ENCODE data around the gene ETFA.
"Not testable (repeated sequence)": the region's sequence is repeated elsewhere in the genome, so short reads cannot be mapped to it uniquely, and the experiment has no call there.

Gene ETFA

DNA sequence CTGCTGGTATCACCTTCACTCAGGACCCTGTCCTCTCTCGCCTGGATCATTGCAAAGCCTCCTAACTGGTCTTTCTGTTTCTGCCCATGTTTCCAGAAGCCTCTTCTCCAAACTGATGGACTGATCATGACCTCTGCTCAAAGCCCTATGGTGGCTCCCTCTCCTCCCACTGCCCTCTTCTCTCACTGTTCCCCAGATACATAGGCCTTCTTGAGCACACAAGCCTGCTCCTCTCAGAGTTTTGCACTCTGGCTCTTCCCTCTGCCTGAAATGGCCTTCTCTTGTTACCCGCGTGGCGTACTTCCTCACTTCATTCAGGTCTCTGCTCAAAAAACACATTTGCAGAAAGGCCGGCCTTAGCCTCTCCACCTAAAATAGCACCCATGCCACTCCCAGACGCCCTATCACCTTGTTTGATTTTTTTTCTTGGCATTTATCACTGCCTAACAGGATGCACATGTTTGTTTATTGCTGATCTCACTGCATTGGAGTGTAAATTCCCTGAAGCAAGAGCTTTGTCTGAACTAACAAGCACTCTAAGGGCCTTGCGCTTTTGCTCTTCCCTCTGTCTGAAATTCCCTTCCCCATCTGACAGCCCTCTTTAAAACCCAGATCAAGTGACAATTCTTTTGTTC lies 1.4 kb upstream of the ETFA start:
- no peak for TF ChIP-seq ZFX (IDR thresholded peaks at IDR 0.05; ENCODE audit: borderline replicate concordance)
- TF ChIP-seq, protein P1, sequence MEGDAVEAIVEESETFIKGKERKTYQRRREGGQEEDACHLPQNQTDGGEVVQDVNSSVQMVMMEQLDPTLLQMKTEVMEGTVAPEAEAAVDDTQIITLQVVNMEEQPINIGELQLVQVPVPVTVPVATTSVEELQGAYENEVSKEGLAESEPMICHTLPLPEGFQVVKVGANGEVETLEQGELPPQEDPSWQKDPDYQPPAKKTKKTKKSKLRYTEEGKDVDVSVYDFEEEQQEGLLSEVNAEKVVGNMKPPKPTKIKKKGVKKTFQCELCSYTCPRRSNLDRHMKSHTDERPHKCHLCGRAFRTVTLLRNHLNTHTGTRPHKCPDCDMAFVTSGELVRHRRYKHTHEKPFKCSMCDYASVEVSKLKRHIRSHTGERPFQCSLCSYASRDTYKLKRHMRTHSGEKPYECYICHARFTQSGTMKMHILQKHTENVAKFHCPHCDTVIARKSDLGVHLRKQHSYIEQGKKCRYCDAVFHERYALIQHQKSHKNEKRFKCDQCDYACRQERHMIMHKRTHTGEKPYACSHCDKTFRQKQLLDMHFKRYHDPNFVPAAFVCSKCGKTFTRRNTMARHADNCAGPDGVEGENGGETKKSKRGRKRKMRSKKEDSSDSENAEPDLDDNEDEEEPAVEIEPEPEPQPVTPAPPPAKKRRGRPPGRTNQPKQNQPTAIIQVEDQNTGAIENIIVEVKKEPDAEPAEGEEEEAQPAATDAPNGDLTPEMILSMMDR (IDR thresholded peaks at IDR 0.05) = no peak

DNA sequence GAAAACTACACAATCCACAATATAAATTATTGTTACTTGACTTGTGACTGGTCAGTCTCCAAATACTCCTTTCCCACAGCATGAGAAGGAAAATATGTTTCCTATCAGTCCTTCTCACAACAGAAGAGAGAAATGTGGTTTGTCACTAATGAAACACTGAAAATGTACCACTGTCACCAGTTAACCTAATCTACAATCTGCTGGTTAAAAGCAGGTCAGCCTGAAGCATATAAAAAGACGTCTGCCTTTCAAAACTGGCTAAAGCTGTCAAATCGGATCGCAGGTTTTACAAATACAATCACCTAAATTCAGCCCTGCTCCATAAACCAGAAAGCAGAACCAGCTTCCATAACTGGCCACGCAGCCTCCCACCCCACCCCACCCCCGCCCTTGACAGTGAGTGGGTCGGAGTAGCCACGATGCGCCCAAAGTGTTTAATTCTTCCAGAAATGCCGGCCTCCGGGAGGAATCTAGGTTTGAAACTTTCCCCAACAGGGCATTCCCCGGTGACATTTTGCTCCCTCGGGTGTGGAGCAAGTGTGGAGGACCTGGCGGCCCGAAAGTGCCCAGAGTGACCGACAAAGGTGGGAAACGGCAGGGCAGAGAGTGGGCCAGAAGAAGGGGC lies 682 bp downstream of the ETFA start:
- no peak for TF ChIP-seq ZFX (IDR thresholded peaks at IDR 0.05; ENCODE audit: borderline replicate concordance)
- TF ChIP-seq, protein P1 (IDR thresholded peaks at IDR 0.05) = no peak
- peak overlapping the region; percentile 99 for H3K27ac ChIP-seq

More for the DNA sequence above, 1.4 kb upstream of the ETFA start:
- peak overlapping the region; percentile 99 for H3K27ac ChIP-seq

DNA sequence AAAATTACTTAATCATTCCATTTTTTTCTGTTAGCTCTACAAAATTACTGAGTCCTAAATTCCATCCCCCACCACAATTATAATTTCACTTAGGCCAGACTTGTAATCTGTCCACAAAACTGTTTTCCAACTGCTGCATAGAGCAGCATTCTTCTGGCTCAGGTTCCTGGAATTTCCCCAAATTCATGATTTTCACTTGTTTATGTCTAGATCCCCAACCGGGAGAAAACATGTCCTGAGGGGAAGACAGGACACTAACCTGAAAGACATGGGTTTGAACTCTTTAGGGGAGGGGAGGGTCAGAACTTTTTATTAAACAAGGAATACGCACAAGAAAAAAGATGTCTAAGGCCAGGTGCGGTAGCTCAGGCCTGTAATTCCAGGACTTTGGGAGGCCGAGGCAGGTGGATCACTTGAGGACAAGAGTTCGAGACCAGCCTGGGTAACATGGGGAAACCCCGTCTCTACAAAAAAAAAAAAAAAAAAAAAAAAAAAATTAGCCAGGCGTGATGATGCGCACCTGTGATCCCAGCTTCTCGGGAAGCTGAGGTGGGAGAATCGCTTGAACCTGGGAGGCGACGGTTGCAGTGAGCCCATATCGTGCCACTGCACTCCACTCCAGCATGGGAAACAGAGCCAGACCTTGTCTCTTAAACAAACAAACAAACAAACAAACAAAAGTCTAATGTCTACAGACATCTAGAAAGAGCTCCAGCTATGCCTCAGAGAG lies 1.5 kb downstream of the ETFA start:
- H3K27ac ChIP-seq = peak overlapping the region; percentile 99; the same call in 1 of the 2 replicates
- TF ChIP-seq ZFX (IDR thresholded peaks at IDR 0.05; ENCODE audit: borderline replicate concordance) = no peak
- TF ChIP-seq, protein P1 (IDR thresholded peaks at IDR 0.05) = no peak

DNA sequence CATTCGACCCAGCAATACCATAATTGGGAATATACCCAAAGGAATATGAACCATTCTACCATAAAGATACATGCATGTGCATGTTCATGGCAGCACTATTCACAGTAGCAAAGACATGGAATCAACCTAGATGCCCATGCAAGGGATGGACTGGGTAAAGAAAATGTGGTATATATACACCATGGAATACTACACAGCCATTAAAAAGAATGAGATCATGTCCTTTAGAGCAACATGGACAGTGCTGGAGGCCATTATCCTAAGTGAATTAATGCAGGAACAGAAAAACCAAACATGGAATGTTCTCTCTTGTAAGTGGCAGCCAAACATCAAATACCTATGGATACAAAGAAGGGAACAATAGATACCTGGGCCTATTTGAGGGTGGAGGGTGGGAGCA lies 7.4 kb downstream of the ETFA start:
- H3K27ac ChIP-seq = no peak overlapping the region
- no peak for TF ChIP-seq ZFX (IDR thresholded peaks at IDR 0.05; ENCODE audit: borderline replicate concordance)
- TF ChIP-seq, protein P1 (IDR thresholded peaks at IDR 0.05) = no peak

DNA sequence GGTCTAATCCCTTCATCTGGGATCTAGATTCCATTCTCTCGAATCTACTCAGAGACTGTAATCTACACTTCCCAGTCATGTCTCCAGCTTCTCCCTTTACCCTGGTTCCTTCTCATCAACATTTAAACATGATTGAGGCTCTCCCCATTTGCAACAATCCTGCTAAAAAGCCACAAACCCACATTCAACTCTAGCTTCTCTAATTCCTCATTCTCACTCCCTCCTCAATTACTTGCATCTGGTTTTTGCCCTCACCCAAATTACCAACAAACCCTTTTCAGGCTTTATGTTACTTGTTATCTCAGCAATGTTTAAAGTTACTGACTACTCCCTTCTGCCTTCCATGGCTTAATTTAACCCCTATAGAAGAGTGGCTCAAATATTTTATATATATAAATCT lies 11.5 kb downstream of the ETFA start:
- TF ChIP-seq ZFX (IDR thresholded peaks at IDR 0.05; ENCODE audit: borderline replicate concordance) = no peak
- TF ChIP-seq, protein P1 (IDR thresholded peaks at IDR 0.05) = no peak
- H3K27ac ChIP-seq = no peak overlapping the region

DNA sequence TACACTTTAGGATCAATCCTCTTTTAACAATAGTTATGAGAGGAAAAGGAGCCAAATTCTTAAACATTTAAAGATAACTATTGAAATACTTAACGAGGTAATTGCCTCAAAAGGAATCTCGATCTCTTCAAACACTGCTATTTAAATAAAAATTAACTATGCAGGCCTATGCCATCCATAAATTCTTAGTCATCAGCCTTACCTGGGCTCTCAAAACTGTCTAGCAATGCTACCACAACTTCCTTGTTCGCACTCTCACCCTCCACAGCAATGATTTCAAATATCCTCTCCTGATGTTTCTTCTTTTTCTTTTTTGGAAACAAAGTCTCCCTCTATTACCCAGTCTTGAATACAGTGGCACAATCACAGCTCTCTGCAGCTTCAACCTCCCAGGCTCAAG lies 12.3 kb downstream of the ETFA start:
- TF ChIP-seq ZFX (IDR thresholded peaks at IDR 0.05; ENCODE audit: borderline replicate concordance) = no peak
- TF ChIP-seq, protein P1 (IDR thresholded peaks at IDR 0.05) = no peak
- no peak overlapping the region for H3K27ac ChIP-seq

DNA sequence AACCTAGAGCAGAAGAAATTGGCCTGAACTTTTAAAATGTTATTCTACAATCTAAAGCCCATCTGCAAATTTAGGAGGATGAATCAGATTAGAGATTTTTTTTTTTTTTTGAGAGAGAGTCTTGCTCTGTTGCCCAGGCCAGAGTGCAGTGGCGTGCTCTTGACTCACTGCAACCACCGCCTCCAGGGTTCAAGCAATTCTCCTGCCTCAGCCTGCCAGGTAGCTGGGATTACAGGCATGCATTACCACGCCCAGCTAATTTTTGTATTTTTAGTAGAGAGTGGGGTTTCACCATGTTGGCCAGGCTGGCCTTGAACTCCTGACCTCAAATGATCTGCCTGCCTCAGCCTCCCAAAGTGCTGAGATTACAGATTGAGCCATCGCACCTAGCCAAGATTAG lies 13.3 kb downstream of the ETFA start:
- H3K27ac ChIP-seq = not testable (repeated sequence)
